ENCODE data around the gene SYTL3. TPM values are rescaled to one million over a fixed set of nuclear protein-coding genes. Genes with fewer than 3 reads are reported as not detected.

Gene SYTL3
- total and polyA plus RNA-seq, 2 donors from 2014 or later: 3.1 to 16.0 TPM

DNA sequence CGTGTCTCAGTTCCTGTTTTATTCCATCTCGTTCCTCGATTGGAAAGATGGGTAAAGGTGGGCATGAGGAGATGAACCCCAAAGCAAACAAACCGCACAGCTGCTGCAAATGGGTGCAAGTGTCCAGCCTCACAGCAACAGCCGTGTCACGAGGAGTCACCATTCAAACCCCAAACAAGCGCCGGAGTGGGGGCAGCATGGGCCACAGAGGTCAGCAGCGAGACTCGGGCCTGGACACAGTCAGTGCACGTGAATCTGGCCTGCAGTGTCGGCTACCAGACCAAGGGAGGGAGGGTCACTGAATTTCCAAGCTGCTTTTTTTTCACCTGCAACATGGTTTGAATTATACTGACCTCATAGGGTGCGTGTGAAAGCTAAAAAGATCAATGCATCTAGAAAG lies 105.8 kb downstream of the SYTL3 start:
- Histone ChIP-seq H3K27ac (ENCODE audit: low read depth in 2 of 2, low read length in 2 of 2) (no peak overlapping the region), H3K4me1 (ENCODE audit: control insufficient read depth in 2 of 3, insufficient read depth in 2 of 3, low read depth in 1 of 3, low read length in 3 of 3) (peaks cover 0 to 9% (median 4%) of the 10 kb centered on the region in 3 donors), H3K36me3 (ENCODE audit: control insufficient read depth in 2 of 3, insufficient read depth in 3 of 3, low read length in 3 of 3) (no peaks in the 10 kb centered on the region), H3K4me3 (ENCODE audit: low read length in 3 of 3) (no peak overlapping the region), H3K27me3 (ENCODE audit: control insufficient read depth, insufficient read depth, low read length) (no peaks in the 10 kb centered on the region), H3K9ac (ENCODE audit: low read length in 3 of 3) (no peak overlapping the region), H3K9me3 (ENCODE audit: control insufficient read depth in 2 of 3, insufficient read depth in 1 of 3, low read length in 3 of 3) (no peaks in the 10 kb centered on the region)
- FAIRE-seq (no peak), DNase-seq (no peak)
- TF ChIP-seq, protein P1, sequence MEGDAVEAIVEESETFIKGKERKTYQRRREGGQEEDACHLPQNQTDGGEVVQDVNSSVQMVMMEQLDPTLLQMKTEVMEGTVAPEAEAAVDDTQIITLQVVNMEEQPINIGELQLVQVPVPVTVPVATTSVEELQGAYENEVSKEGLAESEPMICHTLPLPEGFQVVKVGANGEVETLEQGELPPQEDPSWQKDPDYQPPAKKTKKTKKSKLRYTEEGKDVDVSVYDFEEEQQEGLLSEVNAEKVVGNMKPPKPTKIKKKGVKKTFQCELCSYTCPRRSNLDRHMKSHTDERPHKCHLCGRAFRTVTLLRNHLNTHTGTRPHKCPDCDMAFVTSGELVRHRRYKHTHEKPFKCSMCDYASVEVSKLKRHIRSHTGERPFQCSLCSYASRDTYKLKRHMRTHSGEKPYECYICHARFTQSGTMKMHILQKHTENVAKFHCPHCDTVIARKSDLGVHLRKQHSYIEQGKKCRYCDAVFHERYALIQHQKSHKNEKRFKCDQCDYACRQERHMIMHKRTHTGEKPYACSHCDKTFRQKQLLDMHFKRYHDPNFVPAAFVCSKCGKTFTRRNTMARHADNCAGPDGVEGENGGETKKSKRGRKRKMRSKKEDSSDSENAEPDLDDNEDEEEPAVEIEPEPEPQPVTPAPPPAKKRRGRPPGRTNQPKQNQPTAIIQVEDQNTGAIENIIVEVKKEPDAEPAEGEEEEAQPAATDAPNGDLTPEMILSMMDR (IDR thresholded peaks at IDR 0.05; ENCODE audit: borderline replicate concordance, extremely low read depth, insufficient read depth): no peak
- intact Hi-C loops (cut with DNase I): no loop called here

DNA sequence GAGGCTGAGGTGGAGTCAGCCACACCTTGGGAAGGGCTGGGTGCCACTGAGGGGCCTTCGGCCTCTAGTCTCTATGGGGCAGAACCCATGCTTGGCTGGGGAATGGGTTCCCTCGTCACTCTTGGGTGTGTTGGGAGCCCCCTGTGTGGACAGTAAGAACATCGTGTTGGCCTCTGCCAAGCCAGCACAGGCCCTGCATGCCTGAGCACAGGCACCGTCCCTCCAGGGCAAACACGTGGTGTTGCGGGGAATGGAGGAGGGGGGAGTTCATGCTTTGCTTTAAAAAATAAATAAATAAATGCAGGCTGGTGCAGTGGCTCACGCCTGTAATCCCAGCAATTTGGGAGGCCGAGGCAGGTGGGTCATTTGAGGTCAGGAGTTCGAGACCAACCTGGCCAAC lies 106.3 kb downstream of the SYTL3 start:
- no peak for FAIRE-seq
- Histone ChIP-seq H3K27me3 (ENCODE audit: control insufficient read depth, insufficient read depth, low read length) (no peaks in the 10 kb centered on the region), H3K4me1 (ENCODE audit: control insufficient read depth in 2 of 3, insufficient read depth in 2 of 3, low read depth in 1 of 3, low read length in 3 of 3) (peaks cover 0 to 9% (median 4%) of the 10 kb centered on the region in 3 donors), H3K9ac (ENCODE audit: low read length in 3 of 3) (no peak overlapping the region), H3K9me3 (ENCODE audit: control insufficient read depth in 2 of 3, insufficient read depth in 1 of 3, low read length in 3 of 3) (no peaks in the 10 kb centered on the region), H3K27ac (ENCODE audit: low read depth in 2 of 2, low read length in 2 of 2) (no peak overlapping the region), H3K36me3 (ENCODE audit: control insufficient read depth in 2 of 3, insufficient read depth in 3 of 3, low read length in 3 of 3) (no peaks in the 10 kb centered on the region), H3K4me3 (ENCODE audit: low read length in 3 of 3) (no peak overlapping the region)
- peak in 1 of 5 donors; percentile 63 for DNase-seq
- intact Hi-C loops (cut with DNase I): no loop called here
- TF ChIP-seq, protein P1 (IDR thresholded peaks at IDR 0.05; ENCODE audit: borderline replicate concordance, extremely low read depth, insufficient read depth): no peak

DNA sequence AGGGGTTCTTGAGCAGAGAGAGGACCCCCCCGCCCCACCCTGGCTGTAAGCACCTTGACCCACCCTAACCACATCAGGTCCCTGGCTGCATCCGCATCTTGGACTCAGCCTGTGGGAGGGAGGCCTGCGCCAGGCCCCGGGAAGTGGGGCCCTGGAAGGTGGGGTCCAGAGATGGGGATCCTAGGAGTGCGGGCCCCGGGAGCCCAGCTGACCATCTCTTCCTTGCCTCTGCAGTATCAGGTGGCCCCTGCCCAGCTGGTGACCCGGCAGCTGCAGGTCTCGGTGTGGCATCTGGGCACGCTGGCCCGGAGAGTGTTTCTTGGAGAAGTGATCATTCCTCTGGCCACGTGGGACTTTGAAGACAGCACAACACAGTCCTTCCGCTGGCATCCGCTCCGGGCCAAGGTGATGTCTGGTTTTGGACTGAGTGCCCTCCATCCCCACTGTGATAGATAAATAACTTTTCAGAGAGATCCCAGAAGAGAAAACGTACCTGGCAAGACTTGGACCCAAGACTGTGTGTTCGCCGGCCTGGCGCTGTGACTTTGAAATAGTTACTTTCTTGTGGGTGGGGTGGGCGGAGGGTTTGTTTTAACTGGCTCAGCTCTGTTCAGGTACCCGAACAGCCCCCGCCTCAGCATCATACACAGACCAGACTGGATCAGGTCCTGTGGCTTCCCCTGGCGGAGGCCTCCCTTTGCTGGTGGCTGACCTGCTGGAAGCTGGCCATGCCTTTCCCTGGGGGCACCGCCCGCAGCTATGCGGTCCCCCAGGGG lies 107.3 kb downstream of the SYTL3 start:
- DNase-seq (no peak), FAIRE-seq (no peak)
- Histone ChIP-seq H3K27ac (ENCODE audit: low read depth in 2 of 2, low read length in 2 of 2) (no peak overlapping the region), H3K27me3 (ENCODE audit: control insufficient read depth, insufficient read depth, low read length) (no peaks in the 10 kb centered on the region), H3K9me3 (ENCODE audit: control insufficient read depth in 2 of 3, insufficient read depth in 1 of 3, low read length in 3 of 3) (no peaks in the 10 kb centered on the region), H3K4me3 (ENCODE audit: low read length in 3 of 3) (no peak overlapping the region), H3K9ac (ENCODE audit: low read length in 3 of 3) (no peak overlapping the region), H3K36me3 (ENCODE audit: control insufficient read depth in 2 of 3, insufficient read depth in 3 of 3, low read length in 3 of 3) (no peaks in the 10 kb centered on the region), H3K4me1 (ENCODE audit: control insufficient read depth in 2 of 3, insufficient read depth in 2 of 3, low read depth in 1 of 3, low read length in 3 of 3) (peaks cover 0 to 6% (median 2%) of the 10 kb centered on the region in 3 donors)
- TF ChIP-seq, protein P1 (IDR thresholded peaks at IDR 0.05; ENCODE audit: borderline replicate concordance, extremely low read depth, insufficient read depth): no peak
- intact Hi-C loops (cut with DNase I): no loop called here
